Measurements from ENCODE around the gene TRAF3IP3.

GRCh38 chr1:209758400-209758799 is 2.5 kb downstream of the TRAF3IP3 start:
- TF ChIP-seq MAX (IDR thresholded peaks at IDR 0.05) (no peak), EGR1 (IDR thresholded peaks at IDR 0.05) (no peak), REST (IDR thresholded peaks at IDR 0.05; ENCODE audit: low read depth) (no peak), ZBTB7A (IDR thresholded peaks at IDR 0.05; ENCODE audit: low read depth) (no peak), NFIC (IDR thresholded peaks at IDR 0.05) (no peak), YY1 (IDR thresholded peaks at IDR 0.05; ENCODE audit: low read depth) (no peak), EP300 (IDR thresholded peaks at IDR 0.05; ENCODE audit: borderline replicate concordance) (no peak), TAF1 (IDR thresholded peaks at IDR 0.05; ENCODE audit: low read depth) (no peak)
